GM18519 (cell line): Measurements from ENCODE around the gene PHPT1.
A peak's percentile ranks its signal among the peaks of the same experiment; 100 is the strongest.
"Not testable (repeated sequence)": the region's sequence is repeated elsewhere in the genome, so short reads cannot be mapped to it uniquely, and the experiment has no call there.

Experiments used
- ATAC-seq: cut with Tn5 transposase; IDR thresholded peaks from one replicate; pipeline ENCODE4 v1.9.1; 2021; ENCODE audit warnings: mild to moderate bottlenecking, moderate library complexity; ENCODE audit not compliant: unreplicated experiment, low FRiP score

Gene PHPT1

DNA sequence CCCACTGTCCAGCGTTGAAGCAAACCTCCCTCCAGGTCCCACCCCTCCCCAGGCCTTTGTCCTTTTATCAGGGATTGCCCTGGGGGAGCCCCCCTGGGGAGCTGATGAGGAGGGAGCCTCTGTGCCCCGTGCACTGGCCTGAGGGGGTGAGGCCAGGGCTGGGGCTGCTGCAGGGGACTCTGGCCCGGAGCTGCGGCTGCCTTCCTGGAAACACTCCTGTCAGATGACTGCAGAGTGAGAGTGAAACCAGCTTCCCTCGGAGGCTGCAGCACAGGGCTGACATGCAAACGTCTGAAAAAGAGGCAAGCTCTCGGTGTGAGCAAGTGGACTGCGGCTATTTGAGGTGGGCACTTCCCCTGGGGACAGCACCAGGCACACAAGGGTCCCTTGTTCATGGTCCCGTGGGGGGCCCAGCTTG, 32.5 kb downstream of the PHPT1 start:
- no peak for ATAC-seq

DNA sequence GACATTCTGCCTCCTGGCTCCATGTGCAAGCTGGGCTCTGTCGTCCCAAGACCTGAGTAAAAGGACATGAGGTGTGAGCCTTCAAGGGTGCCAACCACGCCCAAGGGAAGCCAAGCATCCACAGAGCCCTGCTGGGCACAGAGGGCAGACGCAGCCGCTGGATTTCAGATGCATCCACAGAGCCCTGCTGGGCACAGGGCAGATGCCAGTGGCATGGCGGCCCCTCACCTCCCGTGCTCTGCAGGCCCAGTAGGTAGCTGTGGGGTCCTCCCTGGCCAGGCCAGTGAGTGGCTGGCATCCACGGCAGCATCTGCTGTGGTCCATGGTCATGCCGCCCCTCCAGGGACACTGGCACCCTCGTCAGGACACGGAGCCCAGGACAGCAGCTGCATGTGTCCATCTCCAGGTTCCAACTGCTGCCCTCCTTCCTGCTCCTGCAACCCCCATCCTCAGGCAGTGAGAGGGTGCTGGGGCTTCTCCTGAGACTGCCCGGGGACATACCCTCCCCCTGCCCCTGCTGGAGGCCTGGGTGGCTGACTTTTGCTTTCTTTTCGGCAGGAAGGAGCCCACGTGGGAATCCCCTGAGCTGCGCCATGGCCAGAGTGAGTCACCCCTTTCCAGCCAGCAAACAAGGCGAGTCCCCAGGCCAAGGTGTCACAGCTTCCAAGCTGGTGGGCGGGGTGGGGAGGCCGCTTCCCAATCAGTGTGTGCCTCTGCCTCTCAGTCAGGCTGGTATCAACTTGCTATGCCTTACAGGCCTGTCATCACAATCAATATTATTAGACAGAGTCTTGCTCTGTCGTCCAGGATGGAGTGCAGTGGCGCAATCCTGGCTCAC, 33.1 kb downstream of the PHPT1 start:
- ATAC-seq, result no peak

GRCh38 chr9:136882947-136883283, 33.7 kb downstream of the PHPT1 start:
- not testable (repeated sequence) for ATAC-seq

DNA sequence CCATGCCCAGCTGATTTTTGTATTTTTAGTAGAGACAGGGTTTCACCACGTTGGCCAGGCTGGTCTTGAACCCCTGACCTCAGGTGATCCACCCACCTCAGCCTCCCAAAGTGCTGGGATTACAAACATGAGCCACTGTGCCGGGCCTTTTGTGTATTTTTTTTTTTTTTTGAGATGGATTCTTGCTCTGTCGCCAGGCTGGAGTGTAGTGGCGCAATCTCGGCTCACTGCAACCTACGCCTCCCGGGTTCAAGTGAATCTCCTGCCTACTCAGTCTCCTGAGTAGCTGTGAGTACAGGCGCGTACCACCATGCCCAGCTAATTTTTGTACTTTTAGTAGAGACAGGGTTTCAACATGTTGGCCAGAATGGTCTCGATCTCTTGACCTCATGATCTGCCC, 34.5 kb downstream of the PHPT1 start:
- not testable (repeated sequence) for ATAC-seq

DNA sequence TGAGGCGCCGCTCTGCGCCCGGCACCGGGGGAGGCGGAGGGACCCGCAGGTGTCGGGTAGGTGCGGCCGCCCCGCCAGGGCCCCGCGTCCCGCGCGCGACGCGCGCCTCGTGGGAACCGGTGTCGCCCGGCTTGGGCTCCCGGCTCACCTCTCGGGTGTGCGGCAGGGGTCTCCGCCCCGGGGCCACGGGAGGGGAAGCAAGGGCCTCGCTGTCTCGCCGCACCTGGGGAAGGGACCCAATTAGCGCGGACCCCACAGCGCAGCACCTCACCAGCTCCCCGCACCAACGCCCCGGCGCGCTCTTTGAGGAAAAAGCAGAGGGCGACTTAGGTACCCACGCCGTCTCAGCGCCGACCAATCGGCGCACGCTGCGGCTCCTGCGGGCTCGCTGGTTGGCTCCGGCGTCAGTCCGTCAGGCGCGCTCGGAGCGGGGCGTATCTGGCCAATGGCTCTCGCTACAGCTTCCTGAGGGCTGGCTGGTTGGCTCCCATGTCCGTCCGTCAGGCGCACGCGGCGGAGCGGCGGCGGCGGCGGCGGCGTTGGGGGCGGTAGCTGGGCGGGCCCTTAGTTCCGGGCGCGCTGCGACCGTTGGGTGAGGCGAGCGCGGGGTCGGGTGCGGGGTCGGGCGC, 36.9 kb downstream of the PHPT1 start, which contains the start of gene TRAF2:
TSS of gene TRAF2 (plus strand) at position 567 of the 629 bp plus-strand sequence. CDS start 12,225 bp downstream, outside the sequence.
- ATAC-seq, result peak; percentile 86

DNA sequence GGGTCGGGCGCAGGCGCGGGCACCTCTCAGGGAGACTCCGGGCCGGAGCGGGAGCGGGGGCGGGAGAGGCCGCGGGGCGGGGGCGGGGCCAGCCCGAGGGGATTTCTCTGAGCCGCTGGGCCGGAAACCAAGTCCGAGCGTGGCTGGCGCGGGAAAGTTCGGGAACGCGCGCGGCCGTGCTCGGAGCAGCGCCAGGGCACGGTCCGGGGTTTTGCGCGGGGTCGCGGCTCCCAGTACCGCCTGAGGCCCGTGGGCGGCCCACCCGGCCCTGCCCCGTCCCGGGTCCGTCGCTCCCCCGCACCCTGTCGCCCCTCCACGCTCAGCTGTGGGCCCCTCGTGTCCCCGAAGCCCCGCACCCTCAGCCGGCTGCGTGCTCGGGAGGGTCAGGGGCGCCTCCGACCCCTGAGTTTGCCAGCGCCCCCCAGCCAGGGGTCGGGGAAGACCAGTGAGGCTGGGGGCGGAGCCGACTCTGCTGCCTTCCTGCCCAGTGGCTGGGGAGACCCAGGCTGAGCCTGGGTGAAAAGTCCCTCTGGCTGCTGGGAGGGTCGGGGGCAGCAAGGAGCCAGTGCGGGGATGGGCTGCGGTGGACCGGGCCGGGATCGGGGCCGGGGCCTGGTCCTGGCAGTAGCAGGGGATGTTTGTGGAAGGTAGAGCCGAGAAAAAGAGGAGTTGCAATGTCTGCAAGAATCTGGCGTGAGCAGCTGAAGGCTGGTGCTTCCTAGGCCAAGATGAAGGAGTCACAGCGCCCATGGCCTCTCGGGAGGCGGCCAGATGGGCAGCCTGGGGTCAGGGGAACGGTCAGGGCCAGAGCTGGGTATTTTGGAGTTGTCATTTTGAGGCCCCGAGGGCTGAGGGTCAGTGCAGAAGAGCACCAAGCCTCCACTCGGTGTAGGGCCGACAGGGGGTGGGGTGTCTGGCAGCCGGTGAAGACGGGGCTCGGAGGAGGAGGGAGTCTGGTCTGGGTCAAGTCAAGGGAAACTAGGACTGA, 37.7 kb downstream of the PHPT1 start:
- ATAC-seq, result peak; percentile 13

DNA sequence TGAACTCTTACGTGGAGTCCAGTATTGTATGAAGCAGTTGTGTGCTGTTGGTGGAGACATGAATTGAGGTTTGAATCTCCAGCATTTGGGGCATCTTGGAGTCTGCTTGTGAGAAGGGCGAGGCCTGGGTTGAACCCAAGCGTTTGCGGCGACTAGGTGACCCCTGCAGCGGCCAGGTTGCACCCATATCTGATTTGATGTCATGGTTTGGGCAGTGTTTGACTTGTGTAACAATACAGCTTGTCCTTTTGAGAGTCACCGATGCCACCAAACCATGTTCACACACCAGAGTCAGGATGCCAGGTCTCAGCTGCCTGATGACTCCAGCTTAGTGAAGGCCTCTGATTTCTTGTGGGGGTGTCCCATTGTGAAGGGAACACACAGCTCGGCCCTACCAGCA, 39.2 kb downstream of the PHPT1 start:
- no peak for ATAC-seq

DNA sequence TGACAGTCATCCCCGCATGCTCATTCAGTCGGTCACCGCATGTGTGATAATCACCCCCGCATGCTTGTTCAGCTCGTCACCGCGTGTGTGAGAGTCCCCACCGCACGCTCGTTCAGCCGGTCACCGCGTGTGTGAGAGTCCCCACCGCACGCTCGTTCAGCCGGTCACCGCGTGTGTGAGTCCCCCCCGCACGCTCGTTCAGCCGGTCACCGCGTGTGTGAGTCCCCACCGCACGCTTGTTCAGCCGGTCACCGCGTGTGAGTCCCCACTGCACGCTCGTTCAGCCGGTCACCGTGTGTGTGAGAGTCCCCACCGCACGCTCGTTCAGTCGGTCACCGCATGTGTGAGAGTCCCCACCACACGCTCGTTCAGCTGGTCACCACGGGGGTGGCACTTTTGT, 40.6 kb downstream of the PHPT1 start:
- ATAC-seq, result no peak

- ATAC-seq, result no peak
Measured at GRCh38 chr9:136890661-136891060, 41.5 kb downstream of the PHPT1 start.

- ATAC-seq, result no peak
Measured at GRCh38 chr9:136896027-136896426, 46.8 kb downstream of the PHPT1 start.

GRCh38 chr9:136898483-136899100, 49.4 kb downstream of the PHPT1 start:
- ATAC-seq, result no peak

DNA sequence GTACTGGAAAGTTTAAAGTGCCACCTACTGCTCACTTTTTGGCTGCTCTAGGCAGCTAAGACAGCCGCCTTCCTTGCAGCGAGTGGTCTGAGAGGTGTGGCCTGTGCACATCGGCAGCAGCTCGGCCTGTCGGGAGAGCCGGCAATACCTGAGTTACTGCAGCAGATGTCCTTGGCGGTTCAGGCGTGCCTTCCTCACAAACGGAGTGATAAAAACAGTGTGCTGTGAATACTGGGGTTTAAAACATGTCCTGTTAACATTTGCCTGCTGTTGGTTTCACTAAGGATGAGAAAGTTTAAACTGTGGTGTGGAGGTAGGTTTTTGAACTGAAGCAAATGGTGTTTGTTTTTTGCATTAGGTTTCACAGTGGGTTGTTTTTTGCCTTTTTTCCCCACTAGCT, 50.0 kb downstream of the PHPT1 start:
- no peak for ATAC-seq

DNA sequence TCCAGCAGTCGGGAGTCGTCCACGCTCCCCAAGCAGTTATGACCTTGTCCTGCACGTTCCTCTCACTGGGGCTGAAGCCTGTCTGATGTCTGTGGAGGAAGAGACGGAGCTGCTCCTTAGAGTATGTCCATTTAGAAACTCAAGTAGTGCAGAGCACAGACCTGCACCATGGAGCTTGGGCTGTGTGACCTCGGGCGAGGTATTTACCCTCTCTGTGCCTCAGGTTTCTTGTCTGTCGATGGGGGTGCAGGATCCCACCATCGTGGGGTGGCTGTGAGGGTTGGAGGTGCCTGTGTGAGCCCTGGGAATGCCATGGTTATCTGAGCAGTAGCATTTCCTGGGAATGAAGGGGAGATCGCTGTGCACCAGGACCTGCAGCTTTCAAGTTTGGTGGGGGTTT, 51.3 kb downstream of the PHPT1 start:
- no peak for ATAC-seq
